HEK293 (cell line): ENCODE results near the gene WDR44.

Experiments used
- CTCF ChIP-seq: fragments of 450-650 bp; formaldehyde crosslinking; IDR thresholded peaks from 2 replicates; pipeline ENCODE4 v1.5.1; 2016; ENCODE audit warnings: missing biosample characterization, missing genetic modification characterization
- HOXD13 ChIP-seq: sonication (generic); formaldehyde crosslinking; IDR thresholded peaks from 2 replicates; pipeline ENCODE4 v1.8.0; 2022; ENCODE audit warnings: missing genetic modification reagents, borderline replicate concordance
- KLF1 ChIP-seq: fragments of 450-650 bp; formaldehyde crosslinking; IDR thresholded peaks from 2 replicates; pipeline ENCODE4 v1.5.1; 2016; ENCODE audit warnings: missing biosample characterization, missing genetic modification characterization
- MEIS1 ChIP-seq: sonication (generic); formaldehyde crosslinking; IDR thresholded peaks from 2 replicates; pipeline ENCODE4 v1.8.1; 2022; ENCODE audit warnings: missing genetic modification reagents, mild to moderate bottlenecking, borderline replicate concordance
- SALL2 ChIP-seq: fragments of 450-650 bp; formaldehyde crosslinking; IDR thresholded peaks from 2 replicates; pipeline ENCODE4 v1.5.0; 2017; ENCODE audit warnings: missing biosample characterization, mild to moderate bottlenecking, missing genetic modification characterization, borderline replicate concordance
- WT1 ChIP-seq: fragments of 450-650 bp; formaldehyde crosslinking; IDR thresholded peaks from 2 replicates; pipeline ENCODE4 v1.5.1; 2016; ENCODE audit warnings: missing biosample characterization, missing genetic modification characterization
- ZNF174 ChIP-seq: fragments of 450-650 bp; formaldehyde crosslinking; IDR thresholded peaks from 2 replicates; pipeline ENCODE4 v1.5.0; 2017; ENCODE audit warnings: missing biosample characterization, mild to moderate bottlenecking, missing genetic modification characterization
- ZNF433 ChIP-seq: fragments of 450-650 bp; formaldehyde crosslinking; IDR thresholded peaks from 2 replicates; pipeline ENCODE4 v1.5.1; 2016; ENCODE audit warnings: missing biosample characterization, missing genetic modification characterization, low read depth
- ZNF521 ChIP-seq: fragments of 450-650 bp; formaldehyde crosslinking; IDR thresholded peaks from 2 replicates; pipeline ENCODE4 v1.5.1; 2017; ENCODE audit warnings: missing biosample characterization, mild to moderate bottlenecking, missing genetic modification characterization
- ZNF768 ChIP-seq: fragments of 450-650 bp; formaldehyde crosslinking; IDR thresholded peaks from 2 replicates; pipeline ENCODE4 v1.5.1; 2018; ENCODE audit warnings: missing biosample characterization, mild to moderate bottlenecking, missing genetic modification characterization

- no peak for TF ChIP-seq ZNF768 (tag by site-specific recombination)
- no peak for TF ChIP-seq CTCF (tag by site-specific recombination)
- TF ChIP-seq SALL2 = no peak
- no peak for TF ChIP-seq ZNF521 (tag by site-specific recombination)
- TF ChIP-seq MEIS1 = no peak
- TF ChIP-seq HOXD13 (CRISPR knock-in tag) = no peak
- no peak for TF ChIP-seq ZNF174 (tag by site-specific recombination)
- TF ChIP-seq ZNF433 (tag by site-specific recombination) = no peak
- no peak for TF ChIP-seq KLF1
- no peak for TF ChIP-seq WT1 (tag by site-specific recombination)
Measured at GRCh38 chrX:118329175-118329574, 16.7 kb upstream of the WDR44 start.
